ENCODE data around the gene FSTL5. TPM values are rescaled to one million over a fixed set of nuclear protein-coding genes. Genes with fewer than 3 reads are reported as not detected.

The FSTL5 gene
- total and polyA plus RNA-seq, 2 of the 13 experiments (the other 11 are each of a cell fraction or from before 2014, with no cell fraction given) = 0.03 to 0.07 TPM

- 2% methylated on average over 3 of the region's 3 CpGs for WGBS (ENCODE audit: low lambda C conversion rate)
- H3K4me2 ChIP-seq (ENCODE audit: low read depth, low read length) = no peak overlapping the region
- no peaks in the 10 kb centered on the region; a peak in 1 of 5 replicates for H3K27me3 ChIP-seq (ENCODE audit: control insufficient read depth in 1 of 2, insufficient read depth in 2 of 2, low read length in 2 of 2)
- H3K4me1 ChIP-seq (ENCODE audit: insufficient read depth, low read length) = no peaks in the 10 kb centered on the region
- FAIRE-seq (no peak), DNase-seq (ENCODE audit: low spot score) (no peak), ATAC-seq (no peak)
- ChIA-PET POLR2A (no interaction called here), CTCF (ENCODE audit: low intra/inter-chr PET ratio, low total read pairs) (no interaction called here)
- BruUV-seq (replicated peaks) = no TSS peak
- H4K20me1 ChIP-seq (ENCODE audit: insufficient read depth, low read length) = no peaks in the 10 kb centered on the region
- H3K4me3 ChIP-seq (replicated peaks in 1 of 3; ENCODE audit: insufficient read depth in 1 of 3, low read depth in 2 of 3, low read length in 3 of 3) = no peak overlapping the region
- intact Hi-C loops (cut with micrococcal nuclease; ENCODE audit: unreplicated experiment) (no loop called here), in situ Hi-C loops (cut with HindIII; ENCODE audit: extremely low pct_ligation_motif_present, low pct_unique_long_range_greater_than_20kb) (no loop called here)
- H2AFZ ChIP-seq (ENCODE audit: low read length) = no peak overlapping the region
- no peak for TF ChIP-seq ELF3 (CRISPR knock-in tag; IDR thresholded peaks at IDR 0.05)
- TF ChIP-seq HES4 (CRISPR knock-in tag; IDR thresholded peaks at IDR 0.05; ENCODE audit: borderline replicate concordance) = no peak
- no peak for TF ChIP-seq SMARCE1 (IDR thresholded peaks at IDR 0.05; ENCODE audit: borderline replicate concordance)
- no peak for TF ChIP-seq ISX (CRISPR knock-in tag; conservative IDR thresholded peaks at IDR 0.05)
- no peak for TF ChIP-seq ZMAT3 (CRISPR knock-in tag; conservative IDR thresholded peaks at IDR 0.05)
- no peak for TF ChIP-seq ZNF770 (CRISPR knock-in tag; IDR thresholded peaks at IDR 0.05)
- no peak for TF ChIP-seq ASH2L (IDR thresholded peaks at IDR 0.05; ENCODE audit: insufficient read length, low read depth, low read length)
- TF ChIP-seq PTBP1 (IDR thresholded peaks at IDR 0.05; ENCODE audit: low read depth, low read length, poor library complexity, severe bottlenecking) = no peak
- no peak for TF ChIP-seq FOXO1 (CRISPR knock-in tag; IDR thresholded peaks at IDR 0.05)
- TF ChIP-seq ATF5 (CRISPR knock-in tag; IDR thresholded peaks at IDR 0.05; ENCODE audit: low read depth) = no peak
- no peak for TF ChIP-seq CENPT (CRISPR knock-in tag; IDR thresholded peaks at IDR 0.05; ENCODE audit: low read depth)
- TF ChIP-seq PAF1 (CRISPR knock-in tag; IDR thresholded peaks at IDR 0.05) = no peak
- TF ChIP-seq GATAD1 (CRISPR knock-in tag; IDR thresholded peaks at IDR 0.05) = no peak
- no peak for TF ChIP-seq IRF1 (CRISPR knock-in tag; IDR thresholded peaks at IDR 0.05; ENCODE audit: low read depth)
- no peak for TF ChIP-seq DPF2 (CRISPR knock-in tag; IDR thresholded peaks at IDR 0.05; ENCODE audit: borderline replicate concordance, low read depth)
- TF ChIP-seq IRX3 (CRISPR knock-in tag; IDR thresholded peaks at IDR 0.05; ENCODE audit: borderline replicate concordance, low read depth) = no peak
- H3K27ac ChIP-seq (ENCODE audit: extremely low read length, insufficient read depth, low read length) = no peak overlapping the region
- no peaks in the 10 kb centered on the region for H3K9me3 ChIP-seq (ENCODE audit: low read length)
- no peaks in the 10 kb centered on the region for H3K79me2 ChIP-seq (ENCODE audit: insufficient read depth, low read length)
- no peaks in the 10 kb centered on the region for H3K36me3 ChIP-seq (replicated peaks in 1 of 2; ENCODE audit: control insufficient read depth in 1 of 2, insufficient read depth in 2 of 2, low read length in 2 of 2)
- H3K9ac ChIP-seq (ENCODE audit: insufficient read depth, low read depth, low read length) = no peak overlapping the region
These were observed 812.9 kb downstream of the FSTL5 start for GRCh38 chr4:161350946-161351345.
